ENCODE data around the gene PKD1. TPM values are rescaled to one million over a fixed set of nuclear protein-coding genes. Genes with fewer than 3 reads are reported as not detected.

The PKD1 gene
- total RNA-seq, 4 donors from 2014 or later, result 181 to 492 (median 352) TPM

- no CpG with 5 or more reads among the region's 26 CpGs for WGBS, 2 donors (ENCODE audit: low coverage in 1 of 2)
- Histone ChIP-seq H3K27me3 (no peaks in the 10 kb centered on the region), H3K27ac (peak overlapping the region in 3 of 4 donors; percentile 11 to 95 (median 94)), H3K36me3 (peaks cover 0 to 38% of the 10 kb centered on the region in 2 donors), H3K4me3 (no peak overlapping the region), H3K4me1 (peaks cover 3 to 54% (median 28%) of the 10 kb centered on the region in 3 donors), H3K9me3 (no peaks in the 10 kb centered on the region)
- no peak for TF ChIP-seq EP300 (IDR thresholded peaks at IDR 0.05)
- no peak for TF ChIP-seq POLR2AphosphoS5 (IDR thresholded peaks at IDR 0.05)
- TF ChIP-seq, protein P1, sequence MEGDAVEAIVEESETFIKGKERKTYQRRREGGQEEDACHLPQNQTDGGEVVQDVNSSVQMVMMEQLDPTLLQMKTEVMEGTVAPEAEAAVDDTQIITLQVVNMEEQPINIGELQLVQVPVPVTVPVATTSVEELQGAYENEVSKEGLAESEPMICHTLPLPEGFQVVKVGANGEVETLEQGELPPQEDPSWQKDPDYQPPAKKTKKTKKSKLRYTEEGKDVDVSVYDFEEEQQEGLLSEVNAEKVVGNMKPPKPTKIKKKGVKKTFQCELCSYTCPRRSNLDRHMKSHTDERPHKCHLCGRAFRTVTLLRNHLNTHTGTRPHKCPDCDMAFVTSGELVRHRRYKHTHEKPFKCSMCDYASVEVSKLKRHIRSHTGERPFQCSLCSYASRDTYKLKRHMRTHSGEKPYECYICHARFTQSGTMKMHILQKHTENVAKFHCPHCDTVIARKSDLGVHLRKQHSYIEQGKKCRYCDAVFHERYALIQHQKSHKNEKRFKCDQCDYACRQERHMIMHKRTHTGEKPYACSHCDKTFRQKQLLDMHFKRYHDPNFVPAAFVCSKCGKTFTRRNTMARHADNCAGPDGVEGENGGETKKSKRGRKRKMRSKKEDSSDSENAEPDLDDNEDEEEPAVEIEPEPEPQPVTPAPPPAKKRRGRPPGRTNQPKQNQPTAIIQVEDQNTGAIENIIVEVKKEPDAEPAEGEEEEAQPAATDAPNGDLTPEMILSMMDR (IDR thresholded peaks at IDR 0.05), result no peak
- TF ChIP-seq POLR2A (IDR thresholded peaks at IDR 0.05), result no peak
- no peak for ATAC-seq
These were observed 27.6 kb upstream of the PKD1 start for GRCh38 chr16:2163211-2163881.

DNA sequence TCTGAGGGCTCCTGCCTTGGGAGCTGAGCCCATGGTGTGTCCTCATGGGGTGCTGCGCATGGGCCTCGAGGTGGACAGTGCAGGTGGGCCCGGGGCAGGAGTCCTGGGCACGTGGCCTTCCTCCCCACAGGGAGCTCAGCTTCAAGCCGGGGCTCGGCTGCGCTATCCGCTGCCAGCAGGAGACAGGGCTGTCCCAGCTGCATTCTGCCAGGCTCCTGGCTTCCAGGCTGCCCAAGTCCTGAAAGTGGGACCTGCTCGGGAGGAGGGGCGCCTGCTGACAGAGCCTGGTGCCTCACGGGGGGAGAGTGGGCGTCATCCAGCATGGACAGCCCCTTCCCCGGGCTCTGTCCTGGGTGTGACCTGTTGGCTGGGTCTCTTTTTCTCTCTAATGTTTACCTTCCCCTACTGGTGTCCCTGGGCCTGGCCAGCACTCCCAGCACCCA is 27.0 kb upstream of the PKD1 start:
- Histone ChIP-seq H3K27ac (peak overlapping the region in 3 of 4 donors; percentile 11 to 95 (median 94)), H3K4me1 (peaks cover 3 to 61% (median 34%) of the 10 kb centered on the region in 3 donors)
- WGBS, 2 donors (ENCODE audit: low coverage in 1 of 2), result 40% methylated on average over 1 of the region's 13 CpGs; no CpG with 5 or more reads in 1 of the 2 donors

DNA sequence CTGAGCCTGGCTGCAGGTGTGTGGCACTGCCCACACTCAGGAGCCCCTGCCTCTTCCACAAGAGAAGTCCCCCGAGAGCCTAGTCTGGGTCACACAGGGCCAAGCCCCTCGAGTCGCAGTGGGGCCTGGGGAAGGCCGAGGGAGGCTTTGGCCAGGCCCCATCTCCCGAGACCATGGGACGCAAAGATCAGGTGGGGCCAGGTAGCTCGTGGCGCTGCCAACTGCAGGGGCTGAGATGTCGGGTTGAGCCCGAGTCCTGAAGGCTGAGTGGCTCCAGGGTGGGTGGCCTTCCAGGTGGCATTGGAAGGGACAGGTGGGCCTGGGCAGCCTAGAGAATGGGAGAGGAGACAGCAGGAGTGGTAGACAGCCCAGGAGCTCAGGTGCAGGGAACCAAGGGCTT is 26.2 kb upstream of the PKD1 start:
- H3K4me1 ChIP-seq, result peaks cover 3 to 68% (median 41%) of the 10 kb centered on the region in 3 donors
- ATAC-seq, result no peak
- peaks cover 0 to 23% of the 10 kb centered on the region in 2 donors for H3K36me3 ChIP-seq
- H3K27me3 ChIP-seq, result no peaks in the 10 kb centered on the region
- TF ChIP-seq, protein P1 (IDR thresholded peaks at IDR 0.05), result no peak
- TF ChIP-seq POLR2AphosphoS5 (IDR thresholded peaks at IDR 0.05), result no peak
- TF ChIP-seq POLR2A (IDR thresholded peaks at IDR 0.05), result no peak
- TF ChIP-seq EP300 (IDR thresholded peaks at IDR 0.05), result no peak
- H3K9me3 ChIP-seq, result no peaks in the 10 kb centered on the region
- H3K27ac ChIP-seq, result peak overlapping the region in 3 of 4 donors; percentile 94 to 95 (median 94)
- no CpG with 5 or more reads among the region's 10 CpGs for WGBS, 2 donors (ENCODE audit: low coverage in 1 of 2)
- H3K4me3 ChIP-seq, result no peak overlapping the region

More for the DNA sequence above, 27.0 kb upstream of the PKD1 start:
- no peak overlapping the region for H3K4me3 ChIP-seq
- no peak for ATAC-seq
- no peaks in the 10 kb centered on the region for H3K27me3 ChIP-seq
- H3K36me3 ChIP-seq, result peaks cover 0 to 31% of the 10 kb centered on the region in 2 donors
- H3K9me3 ChIP-seq, result no peaks in the 10 kb centered on the region
- TF ChIP-seq POLR2A (IDR thresholded peaks at IDR 0.05) (no peak), EP300 (IDR thresholded peaks at IDR 0.05) (no peak), POLR2AphosphoS5 (IDR thresholded peaks at IDR 0.05) (no peak)
- TF ChIP-seq, protein P1 (IDR thresholded peaks at IDR 0.05), result no peak

DNA sequence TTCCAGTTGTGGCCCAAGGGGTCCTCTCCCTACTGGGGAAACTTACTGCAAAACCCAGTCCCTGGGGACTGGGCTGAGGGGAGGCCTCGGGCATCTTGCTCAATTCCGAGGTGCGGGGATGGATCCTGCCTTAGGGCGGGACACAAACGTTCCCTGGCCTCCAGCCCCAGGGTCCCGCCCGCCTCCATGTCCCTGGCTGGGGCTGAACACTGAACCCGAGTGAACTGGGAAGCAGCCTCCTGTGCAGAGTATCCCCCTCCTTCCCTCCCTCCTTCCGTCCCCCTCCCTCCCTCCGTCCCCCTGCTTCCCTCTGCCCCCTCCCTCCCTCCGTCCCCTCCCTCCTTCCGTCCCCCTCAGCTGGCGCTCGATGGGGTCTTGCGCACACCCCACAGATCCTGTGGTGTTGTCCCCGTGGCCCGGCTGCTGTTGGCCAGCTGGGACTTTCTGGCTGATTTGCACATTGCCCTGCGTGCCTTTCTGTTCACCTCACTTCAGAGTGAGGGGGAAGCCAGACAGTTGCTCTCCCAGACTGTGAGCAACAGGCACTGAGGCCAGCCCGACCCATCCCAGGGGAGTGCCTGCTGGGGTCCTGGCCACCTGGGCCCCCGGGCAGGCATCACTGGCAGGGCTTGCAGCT is 25.3 kb upstream of the PKD1 start:
- Histone ChIP-seq H3K27me3 (no peaks in the 10 kb centered on the region), H3K27ac (peak overlapping the region in 3 of 4 donors; percentile 94 to 95 (median 94)), H3K4me1 (peaks cover 3 to 77% (median 48%) of the 10 kb centered on the region in 3 donors), H3K36me3 (peaks cover 0 to 14% of the 10 kb centered on the region in 2 donors), H3K4me3 (peak overlapping the region in 1 of 2 donors; percentile 7), H3K9me3 (no peaks in the 10 kb centered on the region)
- TF ChIP-seq EP300 (IDR thresholded peaks at IDR 0.05) (no peak), POLR2A (IDR thresholded peaks at IDR 0.05) (no peak), POLR2AphosphoS5 (IDR thresholded peaks at IDR 0.05) (no peak)
- TF ChIP-seq, protein P1 (IDR thresholded peaks at IDR 0.05), result no peak
- ATAC-seq, result peak; percentile 83
- 25% methylated on average over 13 of the region's 20 CpGs; no CpG with 5 or more reads in 1 of the 2 donors for whole genome bisulfite sequencing, 2 donors (ENCODE audit: low coverage in 1 of 2)
